Thoracic aorta (tissue), 2 donors: ENCODE data around the gene STAB2. TPM values are rescaled to one million over a fixed set of nuclear protein-coding genes. Genes with fewer than 3 reads are reported as not detected.
A peak's percentile ranks its signal among the peaks of the same experiment; 100 is the strongest.

Source experiments
- ATAC-seq: fragments of 150-250 bp; one replicate; pipeline ENCODE4 v1.8.0; 2017; ENCODE audit warnings: low read depth; ENCODE audit not compliant: insufficient number of reproducible peaks, low FRiP score
- DNase-seq: peaks from one replicate; pipeline ENCODE4 v3.0.0-alpha.2; 2020; ENCODE audit warnings: low spot score
- H3K27ac ChIP-seq, 2 donors: fragments of 200-600 bp; sonication (generic); 1 replicate in 1 of 2; 2 replicates in 1 of 2; pipeline ENCODE4 v1.5.1; 2016; ENCODE audit warnings: mild to moderate bottlenecking in 2 of 2, moderate library complexity in 2 of 2
- H3K27me3 ChIP-seq: fragments of 200-600 bp; sonication (generic); replicated peaks from 2 replicates; pipeline ENCODE4 v1.6.0; 2016; ENCODE audit warnings: mild to moderate bottlenecking; ENCODE audit not compliant: insufficient read depth
- H3K36me3 ChIP-seq: fragments of 200-600 bp; sonication (generic); one replicate; pipeline ENCODE4 v1.5.1; 2016
- H3K4me1 ChIP-seq, 2 donors: fragments of 200-600 bp; sonication (generic); 1 replicate in 1 of 2; 2 replicates in 1 of 2; pipeline versions ENCODE4 v1.5.1 to v1.6.0; 2016; ENCODE audit warnings: low read depth in 2 of 2, mild to moderate bottlenecking in 1 of 2; ENCODE audit not compliant: control insufficient read depth in 1 of 2
- H3K4me3 ChIP-seq: fragments of 200-600 bp; sonication (generic); 2 replicates; pipeline ENCODE4 v1.5.1; 2016; ENCODE audit warnings: mild to moderate bottlenecking
- H3K9me3 ChIP-seq: fragments of 200-600 bp; sonication (generic); 2 replicates; pipeline ENCODE4 v1.5.1; 2016
- total RNA-seq, 2 donors: library from RNA; depleted of rRNA; stranded (reverse); fragments of >200 nt; gene quantifications; one replicate each; pipeline versions ENCODE4 v1.1.0 to v1.2.3, GENCODE V29; 2016
- TF ChIP-seq, protein P1 (sequence below): fragments of 200-600 bp; sonication (generic); IDR thresholded peaks from one replicate; pipeline ENCODE4 v1.5.1; 2019; ENCODE audit warnings: antibody characterized with exemption

STAB2 gene
- total RNA-seq, 2 donors from 2014 or later: not detected

DNA sequence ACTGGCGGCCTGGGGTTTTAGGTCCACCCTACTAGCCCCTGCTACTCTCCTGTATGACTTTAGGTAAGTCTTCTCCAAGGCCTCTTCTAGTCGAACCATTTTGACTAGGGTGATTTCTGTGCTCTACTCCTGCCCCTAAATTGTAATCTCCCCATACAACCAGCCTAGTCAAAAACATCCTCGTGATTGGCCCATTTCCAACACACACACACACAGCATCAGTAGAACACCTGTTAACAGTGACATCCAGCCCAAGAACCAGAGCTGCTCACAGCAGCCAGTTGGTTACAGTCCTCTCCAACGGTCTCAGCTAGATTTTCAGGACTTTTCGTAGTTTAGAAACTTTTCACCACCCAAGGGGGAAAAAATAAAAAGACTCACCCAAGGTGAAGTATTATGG, 223.0 kb downstream of the STAB2 start:
- TF ChIP-seq, protein P1, sequence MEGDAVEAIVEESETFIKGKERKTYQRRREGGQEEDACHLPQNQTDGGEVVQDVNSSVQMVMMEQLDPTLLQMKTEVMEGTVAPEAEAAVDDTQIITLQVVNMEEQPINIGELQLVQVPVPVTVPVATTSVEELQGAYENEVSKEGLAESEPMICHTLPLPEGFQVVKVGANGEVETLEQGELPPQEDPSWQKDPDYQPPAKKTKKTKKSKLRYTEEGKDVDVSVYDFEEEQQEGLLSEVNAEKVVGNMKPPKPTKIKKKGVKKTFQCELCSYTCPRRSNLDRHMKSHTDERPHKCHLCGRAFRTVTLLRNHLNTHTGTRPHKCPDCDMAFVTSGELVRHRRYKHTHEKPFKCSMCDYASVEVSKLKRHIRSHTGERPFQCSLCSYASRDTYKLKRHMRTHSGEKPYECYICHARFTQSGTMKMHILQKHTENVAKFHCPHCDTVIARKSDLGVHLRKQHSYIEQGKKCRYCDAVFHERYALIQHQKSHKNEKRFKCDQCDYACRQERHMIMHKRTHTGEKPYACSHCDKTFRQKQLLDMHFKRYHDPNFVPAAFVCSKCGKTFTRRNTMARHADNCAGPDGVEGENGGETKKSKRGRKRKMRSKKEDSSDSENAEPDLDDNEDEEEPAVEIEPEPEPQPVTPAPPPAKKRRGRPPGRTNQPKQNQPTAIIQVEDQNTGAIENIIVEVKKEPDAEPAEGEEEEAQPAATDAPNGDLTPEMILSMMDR: no peak
- no peaks in the 10 kb centered on the region for H3K27me3 ChIP-seq
- ATAC-seq (no peak), DNase-seq (no peak)
- no peaks in the 10 kb centered on the region for H3K9me3 ChIP-seq
- H3K27ac ChIP-seq: no peak overlapping the region
- H3K4me1 ChIP-seq: peaks cover 31 to 65% of the 10 kb centered on the region in 2 donors
- H3K4me3 ChIP-seq: no peak overlapping the region
- peaks cover 16% of the 10 kb centered on the region for H3K36me3 ChIP-seq

DNA sequence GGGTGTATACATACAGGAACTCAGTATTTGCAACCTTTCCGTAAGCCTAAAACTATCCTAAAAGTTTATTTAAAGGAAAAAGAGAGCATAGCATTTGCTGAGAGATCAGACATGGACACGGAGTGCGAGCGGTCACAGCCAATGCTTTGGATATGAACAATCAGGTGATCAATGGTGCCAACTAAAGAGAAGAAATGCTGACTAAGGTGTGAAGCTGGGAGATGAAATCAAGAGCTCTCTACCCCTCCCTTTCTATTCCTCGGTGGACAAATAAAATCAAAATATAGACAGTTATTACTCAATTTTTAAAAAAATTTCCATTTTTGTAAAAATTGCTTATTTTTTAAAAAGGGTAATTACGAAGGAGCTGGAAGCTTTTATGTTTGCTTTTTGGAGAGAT, 224.7 kb downstream of the STAB2 start:
- TF ChIP-seq, protein P1: no peak
- no peak for ATAC-seq
- H3K27ac ChIP-seq: no peak overlapping the region
- H3K4me1 ChIP-seq: peaks cover 24 to 63% of the 10 kb centered on the region in 2 donors
- H3K9me3 ChIP-seq: no peaks in the 10 kb centered on the region
- no peaks in the 10 kb centered on the region for H3K27me3 ChIP-seq
- DNase-seq: no peak
- no peak overlapping the region for H3K4me3 ChIP-seq
- peaks cover 16% of the 10 kb centered on the region for H3K36me3 ChIP-seq

DNA sequence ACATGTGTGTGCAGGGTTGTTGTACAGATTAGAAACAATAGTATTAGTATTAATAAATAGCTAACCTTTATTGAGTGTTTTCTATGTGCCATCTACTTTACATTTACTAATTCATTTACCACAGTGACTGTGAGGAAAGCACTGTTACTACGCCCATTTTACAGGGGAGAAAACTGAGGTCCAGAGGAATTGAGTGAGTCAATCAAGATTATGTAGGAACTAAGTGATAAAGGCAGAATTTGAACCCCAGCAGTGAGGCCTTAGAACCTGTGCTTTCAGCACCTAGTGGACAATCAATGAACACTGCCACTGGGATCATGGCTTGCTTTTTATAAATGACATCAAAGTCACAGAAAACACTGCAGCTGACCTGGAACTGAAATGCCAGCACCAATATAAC, 225.7 kb downstream of the STAB2 start:
- Histone ChIP-seq H3K27me3 (no peaks in the 10 kb centered on the region), H3K9me3 (no peaks in the 10 kb centered on the region), H3K36me3 (peaks cover 16% of the 10 kb centered on the region), H3K27ac (no peak overlapping the region), H3K4me3 (no peak overlapping the region), H3K4me1 (peaks cover 22 to 58% of the 10 kb centered on the region in 2 donors)
- TF ChIP-seq, protein P1: no peak
- no peak for DNase-seq
- no peak for ATAC-seq

DNA sequence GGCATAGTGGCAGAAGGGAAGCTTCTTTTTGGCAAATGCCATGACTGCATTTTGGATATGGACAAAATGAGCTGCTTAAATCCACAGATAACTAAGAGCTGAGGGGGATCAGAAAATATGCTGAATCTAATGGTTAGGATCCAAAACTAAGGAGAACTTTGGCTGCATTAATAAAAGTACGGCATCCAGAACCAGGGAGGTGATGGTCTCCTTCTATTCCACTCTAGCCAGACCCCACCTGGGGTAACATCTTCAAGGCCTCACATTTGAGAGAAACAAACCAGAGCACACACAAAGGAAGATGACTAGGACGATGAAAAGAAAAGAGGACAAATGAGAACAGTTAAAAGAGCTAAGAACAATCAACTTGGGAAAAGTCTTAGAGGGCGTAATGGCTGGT, 226.4 kb downstream of the STAB2 start:
- H3K27me3 ChIP-seq: no peaks in the 10 kb centered on the region
- no peak for DNase-seq
- H3K4me1 ChIP-seq: peaks cover 16 to 51% of the 10 kb centered on the region in 2 donors
- no peak overlapping the region for H3K4me3 ChIP-seq
- H3K36me3 ChIP-seq: peaks cover 16% of the 10 kb centered on the region
- H3K27ac ChIP-seq: no peak overlapping the region
- TF ChIP-seq, protein P1: no peak
- ATAC-seq: no peak
- no peaks in the 10 kb centered on the region for H3K9me3 ChIP-seq

DNA sequence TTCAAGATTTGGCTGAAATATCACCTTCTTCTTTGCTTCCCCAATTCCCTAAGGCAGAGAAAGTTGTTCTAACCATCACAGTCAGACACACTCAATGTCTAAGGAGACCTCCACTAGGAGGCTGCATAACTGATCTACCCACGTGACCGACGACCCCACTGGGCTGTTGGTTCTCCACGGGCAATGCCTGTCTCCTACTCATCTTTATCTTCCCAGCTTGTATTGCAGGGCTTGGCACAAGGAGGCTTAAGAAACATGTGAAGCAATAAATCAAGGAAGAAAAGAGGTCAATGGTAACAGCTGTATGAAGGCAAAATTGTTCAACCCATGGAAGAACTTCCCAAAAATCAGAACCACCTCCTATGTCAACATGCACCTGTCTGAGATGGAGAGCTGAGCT, 226.9 kb downstream of the STAB2 start:
- H3K4me1 ChIP-seq: peaks cover 12 to 51% of the 10 kb centered on the region in 2 donors
- no peaks in the 10 kb centered on the region for H3K27me3 ChIP-seq
- no peaks in the 10 kb centered on the region for H3K9me3 ChIP-seq
- peak overlapping the region in 1 of 2 donors; percentile 4 for H3K27ac ChIP-seq
- TF ChIP-seq, protein P1: no peak
- DNase-seq: no peak
- ATAC-seq: no peak
- H3K4me3 ChIP-seq: no peak overlapping the region
- peaks cover 16% of the 10 kb centered on the region for H3K36me3 ChIP-seq
